ENCODE results near the gene QKI.

- TF ChIP-seq CTCF (IDR thresholded peaks at IDR 0.05; ENCODE audit: extremely low read depth in 1 of 2, insufficient read depth in 1 of 2, low read depth in 1 of 2, low read length in 2 of 2) (no peak), EZH2 (IDR thresholded peaks at IDR 0.05; ENCODE audit: borderline replicate concordance, low read depth, low read length, severe bottlenecking) (no peak)
These were observed 48.7 kb downstream of the QKI start for GRCh38 chr6:163463180-163463579.

All from endothelial cell of umbilical vein (primary cell).